GM18873 (cell line): Measurements from ENCODE around the gene BANP.
"Not testable (repeated sequence)": the region's sequence is repeated elsewhere in the genome, so short reads cannot be mapped to it uniquely, and the experiment has no call there.

Experiments used
- ATAC-seq: cut with Tn5 transposase; IDR thresholded peaks from one replicate; pipeline ENCODE4 v1.9.1; 2021; ENCODE audit warnings: mild to moderate bottlenecking, moderate library complexity, moderate number of reproducible peaks; ENCODE audit not compliant: unreplicated experiment, low FRiP score

The BANP gene

GRCh38 chr16:88025828-88026555, 74.8 kb downstream of the BANP start:
- ATAC-seq: not testable (repeated sequence)

GRCh38 chr16:88026964-88027938, 76.0 kb downstream of the BANP start:
- no peak for ATAC-seq

GRCh38 chr16:88028177-88028930, 77.1 kb downstream of the BANP start:
- ATAC-seq: not testable (repeated sequence)

GRCh38 chr16:88030498-88030897, 79.3 kb downstream of the BANP start:
- ATAC-seq: no peak

- ATAC-seq: not testable (repeated sequence)
These were observed 79.7 kb downstream of the BANP start for GRCh38 chr16:88030961-88031360.

- not testable (repeated sequence) for ATAC-seq
These were observed 81.9 kb downstream of the BANP start for GRCh38 chr16:88033003-88033740.

GRCh38 chr16:88034770-88035169, 83.5 kb downstream of the BANP start:
- ATAC-seq: no peak

GRCh38 chr16:88035292-88035691, 84.1 kb downstream of the BANP start:
- no peak for ATAC-seq

- ATAC-seq: not testable (repeated sequence)
These were observed 84.8 kb downstream of the BANP start for GRCh38 chr16:88035884-88036639.

GRCh38 chr16:88036640-88036996, 85.4 kb downstream of the BANP start:
- not testable (repeated sequence) for ATAC-seq

- not testable (repeated sequence) for ATAC-seq
These were observed 86.1 kb downstream of the BANP start for GRCh38 chr16:88037359-88037758.

GRCh38 chr16:88037876-88038525, 86.8 kb downstream of the BANP start:
- not testable (repeated sequence) for ATAC-seq

GRCh38 chr16:88038526-88038908, 87.3 kb downstream of the BANP start:
- ATAC-seq: not testable (repeated sequence)

- ATAC-seq: no peak
These were observed 88.4 kb downstream of the BANP start for GRCh38 chr16:88039591-88039990.

- ATAC-seq: not testable (repeated sequence)
These were observed 89.1 kb downstream of the BANP start for GRCh38 chr16:88040196-88040876.

- not testable (repeated sequence) for ATAC-seq
These were observed 89.6 kb downstream of the BANP start for GRCh38 chr16:88040877-88041244.

GRCh38 chr16:88041506-88041905, 90.3 kb downstream of the BANP start:
- ATAC-seq: not testable (repeated sequence)

GRCh38 chr16:88041986-88042562, 90.8 kb downstream of the BANP start:
- not testable (repeated sequence) for ATAC-seq
